Upper lobe of left lung (tissue), 4 donors: Measurements from ENCODE around the gene GPR42.

Experiments used
- POLR2A ChIP-seq, 4 donors: fragments of 450-650 bp; IDR thresholded peaks; one replicate each; pipeline ENCODE4 v1.5.1; 2016 to 2017; ENCODE audit warnings: antibody characterized with exemption in 4 of 4, mild to moderate bottlenecking in 2 of 4
- POLR2AphosphoS5 ChIP-seq, 2 donors: sonication (generic); formaldehyde crosslinking; IDR thresholded peaks; one replicate each; pipeline ENCODE4 v1.5.1; 2017; ENCODE audit warnings: antibody characterized with exemption in 2 of 2
- TF ChIP-seq, protein P1 (sequence below), 6 experiments: fragments of 450-650 bp in 4 of 6; fragments of 200-600 bp in 2 of 6; sonication (generic) in 2 of 6; IDR thresholded peaks; one replicate each; pipeline ENCODE4 v1.5.1; 2016 to 2019; ENCODE audit warnings: antibody characterized with exemption in 6 of 6

DNA sequence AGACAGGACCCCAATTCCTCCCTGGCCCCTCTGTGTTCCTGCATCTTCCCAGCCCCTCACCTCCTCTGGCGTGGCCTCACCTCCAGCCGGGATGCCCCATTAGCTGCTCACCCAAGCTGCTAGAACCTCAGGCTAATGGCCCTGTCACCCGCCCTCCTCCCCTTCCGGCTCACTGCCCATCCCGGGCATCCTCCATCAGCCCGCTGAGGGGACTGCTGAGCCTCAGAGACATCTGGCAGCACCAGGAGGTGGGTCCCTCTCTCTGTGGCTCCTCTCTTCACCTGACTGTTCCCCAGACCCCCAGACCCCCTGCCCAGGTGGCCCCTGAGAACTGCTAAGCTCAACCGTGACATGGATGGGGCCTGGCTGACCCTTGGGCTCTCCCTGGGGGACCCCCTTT lies 20.3 kb upstream of the GPR42 start:
- TF ChIP-seq POLR2A (IDR thresholded peaks at IDR 0.05) (no peak), POLR2AphosphoS5 (IDR thresholded peaks at IDR 0.05) (no peak)
- TF ChIP-seq, protein P1, sequence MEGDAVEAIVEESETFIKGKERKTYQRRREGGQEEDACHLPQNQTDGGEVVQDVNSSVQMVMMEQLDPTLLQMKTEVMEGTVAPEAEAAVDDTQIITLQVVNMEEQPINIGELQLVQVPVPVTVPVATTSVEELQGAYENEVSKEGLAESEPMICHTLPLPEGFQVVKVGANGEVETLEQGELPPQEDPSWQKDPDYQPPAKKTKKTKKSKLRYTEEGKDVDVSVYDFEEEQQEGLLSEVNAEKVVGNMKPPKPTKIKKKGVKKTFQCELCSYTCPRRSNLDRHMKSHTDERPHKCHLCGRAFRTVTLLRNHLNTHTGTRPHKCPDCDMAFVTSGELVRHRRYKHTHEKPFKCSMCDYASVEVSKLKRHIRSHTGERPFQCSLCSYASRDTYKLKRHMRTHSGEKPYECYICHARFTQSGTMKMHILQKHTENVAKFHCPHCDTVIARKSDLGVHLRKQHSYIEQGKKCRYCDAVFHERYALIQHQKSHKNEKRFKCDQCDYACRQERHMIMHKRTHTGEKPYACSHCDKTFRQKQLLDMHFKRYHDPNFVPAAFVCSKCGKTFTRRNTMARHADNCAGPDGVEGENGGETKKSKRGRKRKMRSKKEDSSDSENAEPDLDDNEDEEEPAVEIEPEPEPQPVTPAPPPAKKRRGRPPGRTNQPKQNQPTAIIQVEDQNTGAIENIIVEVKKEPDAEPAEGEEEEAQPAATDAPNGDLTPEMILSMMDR (IDR thresholded peaks at IDR 0.05): no peak
